ENCODE measurements around the gene RPS6KA2. TPM values are rescaled to one million over a fixed set of nuclear protein-coding genes. Genes with fewer than 3 reads are reported as not detected.

The RPS6KA2 gene
- total RNA-seq, 3 donors from 2014 or later, result 23.7 to 124 (median 56.4) TPM

- TF ChIP-seq, protein P1, sequence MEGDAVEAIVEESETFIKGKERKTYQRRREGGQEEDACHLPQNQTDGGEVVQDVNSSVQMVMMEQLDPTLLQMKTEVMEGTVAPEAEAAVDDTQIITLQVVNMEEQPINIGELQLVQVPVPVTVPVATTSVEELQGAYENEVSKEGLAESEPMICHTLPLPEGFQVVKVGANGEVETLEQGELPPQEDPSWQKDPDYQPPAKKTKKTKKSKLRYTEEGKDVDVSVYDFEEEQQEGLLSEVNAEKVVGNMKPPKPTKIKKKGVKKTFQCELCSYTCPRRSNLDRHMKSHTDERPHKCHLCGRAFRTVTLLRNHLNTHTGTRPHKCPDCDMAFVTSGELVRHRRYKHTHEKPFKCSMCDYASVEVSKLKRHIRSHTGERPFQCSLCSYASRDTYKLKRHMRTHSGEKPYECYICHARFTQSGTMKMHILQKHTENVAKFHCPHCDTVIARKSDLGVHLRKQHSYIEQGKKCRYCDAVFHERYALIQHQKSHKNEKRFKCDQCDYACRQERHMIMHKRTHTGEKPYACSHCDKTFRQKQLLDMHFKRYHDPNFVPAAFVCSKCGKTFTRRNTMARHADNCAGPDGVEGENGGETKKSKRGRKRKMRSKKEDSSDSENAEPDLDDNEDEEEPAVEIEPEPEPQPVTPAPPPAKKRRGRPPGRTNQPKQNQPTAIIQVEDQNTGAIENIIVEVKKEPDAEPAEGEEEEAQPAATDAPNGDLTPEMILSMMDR (IDR thresholded peaks at IDR 0.05), result no peak
- TF ChIP-seq POLR2AphosphoS5 (IDR thresholded peaks at IDR 0.05) (no peak), POLR2A (IDR thresholded peaks at IDR 0.05) (no peak)
These were observed 226.9 kb downstream of the RPS6KA2 start for GRCh38 chr6:166400181-166400580.

DNA sequence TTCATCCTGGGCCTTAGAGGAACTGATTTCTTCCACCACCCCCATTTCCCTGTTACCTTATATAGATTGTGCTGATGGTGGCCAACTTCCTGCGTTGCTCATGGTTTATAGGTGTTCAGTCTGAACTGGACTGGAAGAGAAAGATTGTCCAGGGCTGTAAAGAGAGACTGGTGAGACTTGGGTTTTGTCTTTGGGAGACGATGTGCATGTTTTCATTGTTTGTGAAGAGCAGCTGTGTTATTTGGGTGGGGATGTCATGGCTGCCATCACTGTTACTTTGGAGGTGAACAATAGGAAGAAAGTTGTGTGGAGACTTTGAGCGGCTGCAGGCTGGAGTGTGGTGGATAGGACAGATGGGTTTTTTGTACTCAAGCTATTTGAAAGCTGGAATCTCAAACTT, 228.7 kb downstream of the RPS6KA2 start:
- TF ChIP-seq POLR2AphosphoS5 (IDR thresholded peaks at IDR 0.05) (no peak), POLR2A (IDR thresholded peaks at IDR 0.05) (no peak)
- TF ChIP-seq, protein P1 (IDR thresholded peaks at IDR 0.05), result no peak
- Histone ChIP-seq H3K36me3 (no peaks in the 10 kb centered on the region), H3K9me3 (no peaks in the 10 kb centered on the region), H3K27ac (no peak overlapping the region), H3K4me1 (no peaks in the 10 kb centered on the region), H3K4me3 (no peak overlapping the region), H3K27me3 (peaks cover 0 to 14% of the 10 kb centered on the region in 2 donors)
- DNase-seq (ENCODE audit: low spot score in 2 of 2), result no peak
- intact Hi-C loops (cut with DNase I; ENCODE audit: low total_unique reads), result no loop called here

More at GRCh38 chr6:166400181-166400580, 226.9 kb downstream of the RPS6KA2 start:
- Histone ChIP-seq H3K36me3 (no peaks in the 10 kb centered on the region), H3K9me3 (no peaks in the 10 kb centered on the region), H3K4me3 (no peak overlapping the region), H3K27me3 (peaks cover 0 to 8% of the 10 kb centered on the region in 2 donors), H3K27ac (no peak overlapping the region), H3K4me1 (no peaks in the 10 kb centered on the region)
- intact Hi-C loops (cut with DNase I; ENCODE audit: low total_unique reads), result no loop called here
- no peak for DNase-seq (ENCODE audit: low spot score in 2 of 2)

- no peak overlapping the region for H3K4me3 ChIP-seq
- peaks cover 0 to 14% of the 10 kb centered on the region in 2 donors for H3K27me3 ChIP-seq
- no peaks in the 10 kb centered on the region for H3K4me1 ChIP-seq
- TF ChIP-seq POLR2AphosphoS5 (IDR thresholded peaks at IDR 0.05), result no peak
- TF ChIP-seq POLR2A (IDR thresholded peaks at IDR 0.05), result no peak
- TF ChIP-seq, protein P1 (IDR thresholded peaks at IDR 0.05), result no peak
- H3K27ac ChIP-seq, result no peak overlapping the region
- intact Hi-C loops (cut with DNase I; ENCODE audit: low total_unique reads), result no loop called here
- H3K9me3 ChIP-seq, result no peaks in the 10 kb centered on the region
- H3K36me3 ChIP-seq, result no peaks in the 10 kb centered on the region
- no peak for DNase-seq (ENCODE audit: low spot score in 2 of 2)
These were observed 229.2 kb downstream of the RPS6KA2 start for GRCh38 chr6:166397849-166398248.

- H3K4me1 ChIP-seq, result no peaks in the 10 kb centered on the region
- DNase-seq (ENCODE audit: low spot score in 2 of 2), result no peak
- no peaks in the 10 kb centered on the region for H3K36me3 ChIP-seq
- peaks cover 0 to 14% of the 10 kb centered on the region in 2 donors for H3K27me3 ChIP-seq
- H3K27ac ChIP-seq, result no peak overlapping the region
- H3K4me3 ChIP-seq, result no peak overlapping the region
- no peaks in the 10 kb centered on the region for H3K9me3 ChIP-seq
- no peak for TF ChIP-seq POLR2AphosphoS5 (IDR thresholded peaks at IDR 0.05)
- intact Hi-C loops (cut with DNase I; ENCODE audit: low total_unique reads), result no loop called here
These were observed 231.3 kb downstream of the RPS6KA2 start for GRCh38 chr6:166395778-166396177.

- H3K4me3 ChIP-seq, result no peak overlapping the region
These were observed 231.7 kb downstream of the RPS6KA2 start for GRCh38 chr6:166395351-166395750.

More at GRCh38 chr6:166395351-166395750, 231.7 kb downstream of the RPS6KA2 start:
- no peaks in the 10 kb centered on the region for H3K36me3 ChIP-seq
- no peak for TF ChIP-seq POLR2A (IDR thresholded peaks at IDR 0.05)
- no peak for TF ChIP-seq POLR2AphosphoS5 (IDR thresholded peaks at IDR 0.05)
- TF ChIP-seq, protein P1 (IDR thresholded peaks at IDR 0.05), result no peak
- no peak for DNase-seq (ENCODE audit: low spot score in 2 of 2)
- peaks cover 0 to 14% of the 10 kb centered on the region in 2 donors for H3K27me3 ChIP-seq
- H3K9me3 ChIP-seq, result no peaks in the 10 kb centered on the region
- no peaks in the 10 kb centered on the region for H3K4me1 ChIP-seq
- H3K27ac ChIP-seq, result no peak overlapping the region
- intact Hi-C loops (cut with DNase I; ENCODE audit: low total_unique reads), result no loop called here

Data from breast epithelium (tissue), 4 donors.